Activated CD8-positive, alpha-beta T cell treated with anti-CD3 and anti-CD28 coated beads for 36 hours (primary cell): ENCODE data around the gene GP5. TPM values are rescaled to one million over a fixed set of nuclear protein-coding genes. Genes with fewer than 3 reads are reported as not detected.

Experiments
- ATAC-seq: fragments of 200-7000 bp; cut with Tn5 transposase; one replicate; pipeline ENCODE4 v1.10.0; 2021; ENCODE audit warnings: mild to moderate bottlenecking, moderate library complexity
- CTCF ChIA-PET: fragments of 350-600 bp; sonication (Branson Sonifier 250); formaldehyde crosslinking; loops from one replicate; lab custom pipeline; 2021; ENCODE audit warnings: antibody characterized with exemption; lab: Charles Lee
- POLR2A ChIA-PET: fragments of 350-600 bp; sonication (Branson Sonifier 250); formaldehyde crosslinking; loops from one replicate; lab custom pipeline; 2021; ENCODE audit warnings: antibody characterized with exemption; lab: Charles Lee
- DNase-seq: peaks from one replicate; pipeline ENCODE4 v3.0.0-alpha.2; 2020
- H3K27ac Mint-ChIP-seq: one replicate; pipeline ENCODE4 v1.8.0; 2021; ENCODE audit warnings: mild to moderate bottlenecking, mixed read lengths
- H3K27me3 Mint-ChIP-seq: one replicate; pipeline ENCODE4 v1.8.0; 2021; ENCODE audit warnings: mixed read lengths
- H3K36me3 Mint-ChIP-seq: one replicate; pipeline ENCODE4 v1.8.0; 2021; ENCODE audit warnings: low read depth, mixed read lengths
- H3K4me1 Mint-ChIP-seq: one replicate; pipeline ENCODE4 v1.8.0; 2021; ENCODE audit warnings: low read depth, mixed read lengths
- H3K4me3 Mint-ChIP-seq: one replicate; pipeline ENCODE4 v1.8.0; 2021; ENCODE audit warnings: mild to moderate bottlenecking, moderate library complexity, mixed read lengths
- H3K9me3 Mint-ChIP-seq: one replicate; pipeline ENCODE4 v1.8.0; 2021; ENCODE audit warnings: mixed read lengths
- intact Hi-C: fragments of 100-400 bp; cut with micrococcal nuclease; formaldehyde crosslinking; loops from one replicate; pipeline ENCODE4 v1.10.0; 2022
- total RNA-seq, 2 experiments: library from RNA; stranded (reverse); gene quantifications; one replicate each; pipeline ENCODE4 v1.2.3, GENCODE V29; 2021
- TF ChIP-seq, protein P1 (sequence below): fragments of 200-600 bp; IDR thresholded peaks from one replicate; pipeline ENCODE4 v1.8.0; 2022; ENCODE audit warnings: antibody characterized with exemption, mild to moderate bottlenecking

GP5 gene
- total RNA-seq, 2 experiments from 2014 or later, result 0.72 to 0.83 TPM

GRCh38 chr3:194379651-194380050 lies 19.4 kb downstream of the GP5 start:
- no peak overlapping the region for H3K27ac Mint-ChIP-seq
- ChIA-PET CTCF (interaction anchor here (1.2 kb wide), 1 partner anchor 18 kb away, joined by 3 read pairs; no protein-coding TSS in a partner anchor), POLR2A (interaction anchor here (1.1 kb wide), 1 partner anchor 12 kb away, joined by 3 read pairs; no protein-coding TSS in a partner anchor)
- intact Hi-C loops, result no loop called here
- no peaks in the 10 kb centered on the region for H3K9me3 Mint-ChIP-seq
- no peaks in the 10 kb centered on the region for H3K36me3 Mint-ChIP-seq
- peaks cover 5% of the 10 kb centered on the region for H3K27me3 Mint-ChIP-seq
- ATAC-seq (no peak), DNase-seq (no peak)
- TF ChIP-seq, protein P1, sequence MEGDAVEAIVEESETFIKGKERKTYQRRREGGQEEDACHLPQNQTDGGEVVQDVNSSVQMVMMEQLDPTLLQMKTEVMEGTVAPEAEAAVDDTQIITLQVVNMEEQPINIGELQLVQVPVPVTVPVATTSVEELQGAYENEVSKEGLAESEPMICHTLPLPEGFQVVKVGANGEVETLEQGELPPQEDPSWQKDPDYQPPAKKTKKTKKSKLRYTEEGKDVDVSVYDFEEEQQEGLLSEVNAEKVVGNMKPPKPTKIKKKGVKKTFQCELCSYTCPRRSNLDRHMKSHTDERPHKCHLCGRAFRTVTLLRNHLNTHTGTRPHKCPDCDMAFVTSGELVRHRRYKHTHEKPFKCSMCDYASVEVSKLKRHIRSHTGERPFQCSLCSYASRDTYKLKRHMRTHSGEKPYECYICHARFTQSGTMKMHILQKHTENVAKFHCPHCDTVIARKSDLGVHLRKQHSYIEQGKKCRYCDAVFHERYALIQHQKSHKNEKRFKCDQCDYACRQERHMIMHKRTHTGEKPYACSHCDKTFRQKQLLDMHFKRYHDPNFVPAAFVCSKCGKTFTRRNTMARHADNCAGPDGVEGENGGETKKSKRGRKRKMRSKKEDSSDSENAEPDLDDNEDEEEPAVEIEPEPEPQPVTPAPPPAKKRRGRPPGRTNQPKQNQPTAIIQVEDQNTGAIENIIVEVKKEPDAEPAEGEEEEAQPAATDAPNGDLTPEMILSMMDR, result no peak
- no peak overlapping the region for H3K4me3 Mint-ChIP-seq
- no peaks in the 10 kb centered on the region for H3K4me1 Mint-ChIP-seq

GRCh38 chr3:194379231-194379630 lies 19.8 kb downstream of the GP5 start:
- Mint-ChIP-seq H3K4me1 (no peaks in the 10 kb centered on the region), H3K36me3 (no peaks in the 10 kb centered on the region), H3K4me3 (no peak overlapping the region), H3K27me3 (peaks cover 5% of the 10 kb centered on the region), H3K27ac (no peak overlapping the region), H3K9me3 (no peaks in the 10 kb centered on the region)
- POLR2A ChIA-PET, result interaction anchor here (1.1 kb wide), 1 partner anchor 12 kb away, joined by 3 read pairs; no protein-coding TSS in a partner anchor
- TF ChIP-seq, protein P1, result no peak
- CTCF ChIA-PET, result interaction anchor here (1.2 to 1.3 kb wide), 2 partner anchors 18 to 24 kb away, joined by 3 to 4 read pairs; no protein-coding TSS in a partner anchor
- DNase-seq (no peak), ATAC-seq (no peak)
- intact Hi-C loops, result no loop called here

- no peak for ATAC-seq
- Mint-ChIP-seq H3K27me3 (peaks cover 5% of the 10 kb centered on the region), H3K4me3 (no peak overlapping the region), H3K27ac (no peak overlapping the region), H3K4me1 (no peaks in the 10 kb centered on the region), H3K36me3 (no peaks in the 10 kb centered on the region), H3K9me3 (no peaks in the 10 kb centered on the region)
- POLR2A ChIA-PET, result interaction anchor here (0.6 to 0.7 kb wide), 2 partner anchors 39 to 421 kb away, joined by 3 read pairs; no protein-coding TSS in a partner anchor
- intact Hi-C loops, result no loop called here
- DNase-seq, result no peak
- TF ChIP-seq, protein P1, result no peak
- CTCF ChIA-PET, result interaction anchor here (0.7 to 1.2 kb wide), 3 partner anchors 10 to 34 kb away, joined by 3 to 4 read pairs (median 4); no protein-coding TSS in a partner anchor
Measured at GRCh38 chr3:194377708-194378107, 21.4 kb downstream of the GP5 start.

DNA sequence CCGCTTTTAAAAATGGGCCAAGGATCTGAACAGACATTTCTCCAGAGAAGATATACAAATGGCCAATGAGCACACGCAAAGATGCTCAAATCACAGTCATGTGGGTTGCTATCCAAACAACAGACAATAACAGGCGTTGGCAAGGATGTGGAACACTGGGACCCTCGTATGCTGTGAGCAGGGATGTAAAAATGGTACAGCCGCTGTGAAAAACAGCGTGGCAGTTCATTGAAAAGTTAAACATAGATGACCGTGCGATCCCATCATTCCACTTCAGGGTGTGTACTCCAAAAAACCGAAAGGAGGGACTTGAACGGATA lies 22.9 kb downstream of the GP5 start:
- Mint-ChIP-seq H3K9me3 (no peaks in the 10 kb centered on the region), H3K27me3 (peaks cover 4% of the 10 kb centered on the region), H3K4me1 (no peaks in the 10 kb centered on the region), H3K36me3 (no peaks in the 10 kb centered on the region), H3K4me3 (no peak overlapping the region), H3K27ac (no peak overlapping the region)
- DNase-seq (no peak), ATAC-seq (no peak)
- CTCF ChIA-PET, result no interaction called here
- intact Hi-C loops, result no loop called here
- POLR2A ChIA-PET, result interaction anchor here (0.6 kb wide), 1 partner anchor 66 kb away, joined by 3 read pairs; no protein-coding TSS in a partner anchor
- TF ChIP-seq, protein P1, result no peak

GRCh38 chr3:194375473-194376240 lies 23.4 kb downstream of the GP5 start:
- POLR2A ChIA-PET, result interaction anchor here (0.6 kb wide), 1 partner anchor 65 kb away, joined by 3 read pairs; no protein-coding TSS in a partner anchor
- Mint-ChIP-seq H3K4me3 (no peak overlapping the region), H3K4me1 (no peaks in the 10 kb centered on the region), H3K27me3 (peaks cover 4% of the 10 kb centered on the region), H3K27ac (no peak overlapping the region), H3K36me3 (no peaks in the 10 kb centered on the region), H3K9me3 (no peaks in the 10 kb centered on the region)
- intact Hi-C loops, result no loop called here
- TF ChIP-seq, protein P1, result no peak
- CTCF ChIA-PET, result interaction anchor here (1.1 kb wide), 1 partner anchor 28 kb away, joined by 4 read pairs; no protein-coding TSS in a partner anchor
- ATAC-seq (no peak), DNase-seq (no peak)
